BLaER1 (cell line): ENCODE measurements around the gene CDC25C.

Experiments
- H3K27ac ChIP-seq: shearing (Covaris generic); formaldehyde crosslinking; 2 replicates; pipeline ENCODE4 v1.8.1; 2022
- H3K27me3 ChIP-seq: shearing (Covaris generic); formaldehyde crosslinking; 2 replicates; pipeline ENCODE4 v1.8.1; 2022
- H3K36me3 ChIP-seq: shearing (Covaris generic); formaldehyde crosslinking; 2 replicates; pipeline ENCODE4 v1.8.1; 2022
- H3K4me1 ChIP-seq: shearing (Covaris generic); formaldehyde crosslinking; 2 replicates; pipeline ENCODE4 v1.8.1; 2022
- H3K4me2 ChIP-seq: shearing (Covaris generic); formaldehyde crosslinking; 2 replicates; pipeline ENCODE4 v1.8.1; 2022
- H3K4me3 ChIP-seq: shearing (Covaris generic); formaldehyde crosslinking; 2 replicates; pipeline ENCODE4 v1.8.1; 2022
- H3K9ac ChIP-seq: shearing (Covaris generic); formaldehyde crosslinking; 2 replicates; pipeline ENCODE4 v1.8.1; 2022
- H3K9me3 ChIP-seq: shearing (Covaris generic); formaldehyde crosslinking; 2 replicates; pipeline ENCODE4 v1.8.1; 2022
- H4K20me1 ChIP-seq: shearing (Covaris generic); formaldehyde crosslinking; 2 replicates; pipeline ENCODE4 v1.8.1; 2022
- Cebpa-rat ChIP-seq: shearing (Covaris generic); IDR thresholded peaks from 2 replicates; pipeline ENCODE4 v1.8.1; 2022

CDC25C gene

GRCh38 chr5:138282920-138283742 is 48.5 kb downstream of the CDC25C start:
- Histone ChIP-seq H3K9me3 (no peaks in the 10 kb centered on the region), H3K9ac (no peak overlapping the region), H3K4me1 (no peaks in the 10 kb centered on the region), H3K4me2 (no peak overlapping the region), H3K27ac (no peak overlapping the region), H4K20me1 (no peaks in the 10 kb centered on the region), H3K4me3 (no peak overlapping the region), H3K27me3 (no peaks in the 10 kb centered on the region), H3K36me3 (peaks cover 46% of the 10 kb centered on the region)
- TF ChIP-seq Cebpa-rat: no peak

GRCh38 chr5:138280915-138281314 is 50.7 kb downstream of the CDC25C start:
- no peaks in the 10 kb centered on the region for H3K4me1 ChIP-seq
- TF ChIP-seq Cebpa-rat: no peak
- H4K20me1 ChIP-seq: no peaks in the 10 kb centered on the region
- H3K4me3 ChIP-seq: no peak overlapping the region
- H3K27ac ChIP-seq: no peak overlapping the region
- no peak overlapping the region for H3K4me2 ChIP-seq
- peaks cover 26% of the 10 kb centered on the region for H3K36me3 ChIP-seq
- peaks cover 6% of the 10 kb centered on the region; the same call in 1 of the 2 replicates for H3K27me3 ChIP-seq
- no peaks in the 10 kb centered on the region for H3K9me3 ChIP-seq
- no peak overlapping the region for H3K9ac ChIP-seq

- H3K9me3 ChIP-seq: no peaks in the 10 kb centered on the region
- peaks cover 39% of the 10 kb centered on the region for H3K27me3 ChIP-seq
- H3K9ac ChIP-seq: no peak overlapping the region
- no peak overlapping the region for H3K27ac ChIP-seq
- no peak overlapping the region for H3K4me3 ChIP-seq
- H3K4me2 ChIP-seq: no peak overlapping the region
- no peaks in the 10 kb centered on the region for H3K36me3 ChIP-seq
- H4K20me1 ChIP-seq: no peaks in the 10 kb centered on the region; the same call in 1 of the 2 replicates
- H3K4me1 ChIP-seq: peaks cover 5% of the 10 kb centered on the region; the same call in 1 of the 2 replicates
- TF ChIP-seq Cebpa-rat: no peak
These were observed 55.1 kb downstream of the CDC25C start for GRCh38 chr5:138276402-138277054.

GRCh38 chr5:138275895-138276294 is 55.7 kb downstream of the CDC25C start:
- Histone ChIP-seq H3K27ac (no peak overlapping the region), H4K20me1 (no peaks in the 10 kb centered on the region; the same call in 1 of the 2 replicates), H3K36me3 (no peaks in the 10 kb centered on the region), H3K4me2 (no peak overlapping the region), H3K4me1 (peaks cover 5% of the 10 kb centered on the region; the same call in 1 of the 2 replicates), H3K9ac (no peak overlapping the region), H3K27me3 (peaks cover 39% of the 10 kb centered on the region), H3K4me3 (no peak overlapping the region), H3K9me3 (no peaks in the 10 kb centered on the region)
- no peak for TF ChIP-seq Cebpa-rat

- no peaks in the 10 kb centered on the region for H3K9me3 ChIP-seq
- no peaks in the 10 kb centered on the region; the same call in 1 of the 2 replicates for H4K20me1 ChIP-seq
- no peak for TF ChIP-seq Cebpa-rat
- no peak overlapping the region for H3K4me2 ChIP-seq
- H3K4me1 ChIP-seq: peaks cover 5% of the 10 kb centered on the region; the same call in 1 of the 2 replicates
- no peak overlapping the region for H3K27ac ChIP-seq
- H3K9ac ChIP-seq: no peak overlapping the region
- H3K4me3 ChIP-seq: no peak overlapping the region
- H3K27me3 ChIP-seq: peaks cover 39% of the 10 kb centered on the region
- H3K36me3 ChIP-seq: no peaks in the 10 kb centered on the region
These were observed 56.2 kb downstream of the CDC25C start for GRCh38 chr5:138275379-138275782.

- H3K4me2 ChIP-seq: peak within 1 kb of the TSS; percentile 60
- H3K36me3 ChIP-seq: no peaks in the 10 kb centered on the region
- no peaks in the 10 kb centered on the region; the same call in 1 of the 2 replicates for H4K20me1 ChIP-seq
- peaks cover 39% of the 10 kb centered on the region for H3K27me3 ChIP-seq
- TF ChIP-seq Cebpa-rat: no peak
- H3K4me1 ChIP-seq: peaks cover 5% of the 10 kb centered on the region; the same call in 1 of the 2 replicates
- H3K9ac ChIP-seq: no peak within 1 kb of the TSS
- H3K27ac ChIP-seq: no peak within 1 kb of the TSS
- no peaks in the 10 kb centered on the region for H3K9me3 ChIP-seq
- peak within 1 kb of the TSS; percentile 47 for H3K4me3 ChIP-seq
These were observed 57.3 kb downstream of the CDC25C start, which contains the start of gene GFRA3 for GRCh38 chr5:138274189-138274853. GFRA3 (minus strand) TSS chr5:138274621; CDS start chr5:138274424, 197 bp downstream.

GRCh38 chr5:138273834-138274188 is 57.8 kb downstream of the CDC25C start:
- no peak for TF ChIP-seq Cebpa-rat
- no peaks in the 10 kb centered on the region for H3K36me3 ChIP-seq
- peak overlapping the region; percentile 47 for H3K4me3 ChIP-seq
- H3K9me3 ChIP-seq: no peaks in the 10 kb centered on the region
- peak overlapping the region; percentile 60 for H3K4me2 ChIP-seq
- H3K27me3 ChIP-seq: peaks cover 39% of the 10 kb centered on the region
- H3K9ac ChIP-seq: no peak overlapping the region
- H4K20me1 ChIP-seq: no peaks in the 10 kb centered on the region; the same call in 1 of the 2 replicates
- peaks cover 5% of the 10 kb centered on the region; the same call in 1 of the 2 replicates for H3K4me1 ChIP-seq
- H3K27ac ChIP-seq: no peak overlapping the region

GRCh38 chr5:138272681-138273080 is 58.9 kb downstream of the CDC25C start:
- no peak for TF ChIP-seq Cebpa-rat
- H3K36me3 ChIP-seq: no peaks in the 10 kb centered on the region
- H3K9me3 ChIP-seq: no peaks in the 10 kb centered on the region
- peaks cover 5% of the 10 kb centered on the region; the same call in 1 of the 2 replicates for H3K4me1 ChIP-seq
- no peak overlapping the region for H3K27ac ChIP-seq
- no peak overlapping the region for H3K4me2 ChIP-seq
- H3K4me3 ChIP-seq: no peak overlapping the region
- no peak overlapping the region for H3K9ac ChIP-seq
- H3K27me3 ChIP-seq: peaks cover 39% of the 10 kb centered on the region
- H4K20me1 ChIP-seq: no peaks in the 10 kb centered on the region; the same call in 1 of the 2 replicates

- no peak for TF ChIP-seq Cebpa-rat
- no peaks in the 10 kb centered on the region for H3K36me3 ChIP-seq
- H3K4me1 ChIP-seq: peaks cover 5% of the 10 kb centered on the region; the same call in 1 of the 2 replicates
- no peak overlapping the region for H3K4me3 ChIP-seq
- no peak overlapping the region for H3K9ac ChIP-seq
- no peaks in the 10 kb centered on the region; the same call in 1 of the 2 replicates for H4K20me1 ChIP-seq
- H3K27ac ChIP-seq: no peak overlapping the region
- no peak overlapping the region for H3K4me2 ChIP-seq
- H3K9me3 ChIP-seq: no peaks in the 10 kb centered on the region
- peaks cover 37% of the 10 kb centered on the region for H3K27me3 ChIP-seq
These were observed 60.3 kb downstream of the CDC25C start for GRCh38 chr5:138271281-138271680.
